Measurements from ENCODE around the gene MYH3.

The MYH3 gene

DNA sequence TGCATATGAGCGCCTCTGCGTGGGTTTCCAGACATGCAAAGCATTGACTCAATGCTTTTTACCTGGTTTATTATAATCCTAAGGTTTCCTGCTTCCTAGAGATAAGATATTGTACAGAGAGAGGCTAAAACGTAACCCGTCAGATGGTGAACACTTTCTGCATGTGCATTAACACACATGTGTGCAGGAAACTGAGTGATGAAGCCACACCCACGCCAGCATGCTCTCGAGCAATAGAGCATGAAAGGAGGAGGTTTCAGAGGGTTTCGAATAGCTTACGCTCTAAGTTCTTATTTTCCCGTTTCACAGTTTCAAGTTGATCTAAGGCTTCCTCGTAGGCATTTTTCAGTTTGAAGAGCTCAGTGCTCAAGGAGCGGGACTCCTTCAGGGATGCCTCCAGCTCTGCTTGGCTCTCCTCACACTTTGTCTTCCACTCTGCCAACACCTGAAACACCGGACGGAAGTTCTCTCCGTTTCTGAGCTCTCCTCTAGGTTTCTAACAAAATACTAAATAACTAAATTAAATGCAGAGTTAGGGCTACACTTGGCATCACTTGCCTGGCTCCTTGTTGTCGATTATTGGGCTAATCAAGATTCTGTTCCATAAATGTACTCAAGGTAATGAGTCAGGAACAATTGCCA, 23.2 kb downstream of the MYH3 start:
- H3K27me3 ChIP-seq (ENCODE audit: low read depth, low read length): no peaks in the 10 kb centered on the region
- no peak overlapping the region for H3K27ac ChIP-seq (ENCODE audit: low read length)
- H3K79me2 ChIP-seq (ENCODE audit: low read length): no peaks in the 10 kb centered on the region
- H3K4me1 ChIP-seq (ENCODE audit: low read length): peaks cover 17% of the 10 kb centered on the region
- H3K36me3 ChIP-seq (replicated peaks; ENCODE audit: low read depth, low read length): no peaks in the 10 kb centered on the region
- peak overlapping the region; percentile 34 for H3K4me3 ChIP-seq (ENCODE audit: low read length)
- peaks cover 6% of the 10 kb centered on the region; the same call in 1 of the 2 replicates for H4K20me1 ChIP-seq (ENCODE audit: insufficient read depth, low read length)
- H3K4me2 ChIP-seq (ENCODE audit: low read length): peak overlapping the region; percentile 68
- H2AFZ ChIP-seq (ENCODE audit: low read depth, low read length): no peak overlapping the region
- TF ChIP-seq EZH2phosphoT487 (IDR thresholded peaks at IDR 0.05; ENCODE audit: low read depth): no peak
- no peaks in the 10 kb centered on the region for H3K9me3 ChIP-seq (ENCODE audit: insufficient read depth, low read length)
- H3K9ac ChIP-seq (ENCODE audit: low read length): no peak overlapping the region

DNA sequence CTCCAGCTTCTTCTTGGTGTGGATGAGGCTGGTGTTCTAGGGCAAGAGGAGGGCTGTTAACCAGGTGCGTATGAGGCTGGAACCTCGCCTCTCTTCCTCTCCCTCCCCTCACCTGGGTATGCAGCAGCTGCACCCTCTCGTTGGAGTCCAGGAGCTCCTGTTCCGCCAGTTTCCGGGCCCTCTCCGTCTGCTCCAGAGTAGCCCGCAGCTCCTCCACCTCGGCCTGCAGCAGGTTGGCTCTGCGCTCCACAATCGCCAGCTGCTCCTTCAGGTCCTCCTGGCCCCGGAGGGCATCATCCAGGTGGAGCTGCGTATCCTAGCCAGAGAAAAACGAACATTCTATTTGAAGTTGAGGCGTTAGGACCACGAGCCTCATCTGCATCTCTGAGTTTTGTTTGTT, 25.4 kb downstream of the MYH3 start:
- peaks cover 6% of the 10 kb centered on the region; the same call in 1 of the 2 replicates for H4K20me1 ChIP-seq (ENCODE audit: insufficient read depth, low read length)
- H3K9ac ChIP-seq (ENCODE audit: low read length): no peak overlapping the region
- no peak overlapping the region for H2AFZ ChIP-seq (ENCODE audit: low read depth, low read length)
- no peaks in the 10 kb centered on the region for H3K27me3 ChIP-seq (ENCODE audit: low read depth, low read length)
- H3K27ac ChIP-seq (ENCODE audit: low read length): no peak overlapping the region
- TF ChIP-seq, protein P1, sequence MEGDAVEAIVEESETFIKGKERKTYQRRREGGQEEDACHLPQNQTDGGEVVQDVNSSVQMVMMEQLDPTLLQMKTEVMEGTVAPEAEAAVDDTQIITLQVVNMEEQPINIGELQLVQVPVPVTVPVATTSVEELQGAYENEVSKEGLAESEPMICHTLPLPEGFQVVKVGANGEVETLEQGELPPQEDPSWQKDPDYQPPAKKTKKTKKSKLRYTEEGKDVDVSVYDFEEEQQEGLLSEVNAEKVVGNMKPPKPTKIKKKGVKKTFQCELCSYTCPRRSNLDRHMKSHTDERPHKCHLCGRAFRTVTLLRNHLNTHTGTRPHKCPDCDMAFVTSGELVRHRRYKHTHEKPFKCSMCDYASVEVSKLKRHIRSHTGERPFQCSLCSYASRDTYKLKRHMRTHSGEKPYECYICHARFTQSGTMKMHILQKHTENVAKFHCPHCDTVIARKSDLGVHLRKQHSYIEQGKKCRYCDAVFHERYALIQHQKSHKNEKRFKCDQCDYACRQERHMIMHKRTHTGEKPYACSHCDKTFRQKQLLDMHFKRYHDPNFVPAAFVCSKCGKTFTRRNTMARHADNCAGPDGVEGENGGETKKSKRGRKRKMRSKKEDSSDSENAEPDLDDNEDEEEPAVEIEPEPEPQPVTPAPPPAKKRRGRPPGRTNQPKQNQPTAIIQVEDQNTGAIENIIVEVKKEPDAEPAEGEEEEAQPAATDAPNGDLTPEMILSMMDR (IDR thresholded peaks at IDR 0.05; ENCODE audit: low read depth, low read length): no peak
- no peak for TF ChIP-seq EZH2phosphoT487 (IDR thresholded peaks at IDR 0.05; ENCODE audit: low read depth)
- no peaks in the 10 kb centered on the region for H3K9me3 ChIP-seq (ENCODE audit: insufficient read depth, low read length)
- H3K4me1 ChIP-seq (ENCODE audit: low read length): peaks cover 17% of the 10 kb centered on the region
- H3K4me2 ChIP-seq (ENCODE audit: low read length): no peak overlapping the region
- no peak overlapping the region for H3K4me3 ChIP-seq (ENCODE audit: low read length)
- H3K36me3 ChIP-seq (replicated peaks; ENCODE audit: low read depth, low read length): no peaks in the 10 kb centered on the region
- H3K79me2 ChIP-seq (ENCODE audit: low read length): no peaks in the 10 kb centered on the region

DNA sequence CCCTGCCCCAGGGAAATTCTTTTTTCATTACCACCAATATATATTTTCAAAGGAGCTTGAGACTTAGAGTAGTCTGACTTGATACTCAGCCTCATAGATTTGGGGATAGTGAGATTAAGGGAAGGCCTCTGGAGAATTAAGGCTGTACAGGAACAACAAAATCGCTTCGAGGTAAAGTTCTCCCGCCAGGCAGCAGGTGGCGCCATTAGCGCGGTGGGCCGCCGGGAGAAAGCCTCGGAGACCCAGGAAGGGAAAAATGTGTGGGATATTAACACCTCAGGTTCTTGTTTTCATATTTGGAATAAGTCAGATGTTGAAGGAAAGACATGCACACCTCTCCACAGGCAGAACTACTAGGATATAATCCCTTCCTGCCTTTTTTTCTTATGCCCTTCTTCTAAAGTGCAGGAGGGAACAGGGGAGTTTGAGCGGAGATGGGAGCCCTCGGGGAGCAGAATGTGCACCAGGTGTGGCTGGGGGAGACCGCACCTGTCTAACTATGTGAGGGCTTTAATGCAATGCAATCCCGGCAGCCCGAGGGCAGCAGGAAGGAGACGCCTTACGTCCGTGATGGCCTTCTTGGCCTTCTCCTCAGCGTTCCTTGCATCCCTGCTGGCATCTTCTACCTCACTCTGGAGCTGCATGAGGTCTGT, 25.9 kb downstream of the MYH3 start:
- Histone ChIP-seq H3K9me3 (ENCODE audit: insufficient read depth, low read length) (no peaks in the 10 kb centered on the region), H3K4me1 (ENCODE audit: low read length) (peaks cover 17% of the 10 kb centered on the region), H2AFZ (ENCODE audit: low read depth, low read length) (no peak overlapping the region), H3K9ac (ENCODE audit: low read length) (no peak overlapping the region), H3K79me2 (ENCODE audit: low read length) (no peaks in the 10 kb centered on the region), H3K36me3 (replicated peaks; ENCODE audit: low read depth, low read length) (no peaks in the 10 kb centered on the region), H4K20me1 (ENCODE audit: insufficient read depth, low read length) (peaks cover 6% of the 10 kb centered on the region; the same call in 1 of the 2 replicates), H3K27ac (ENCODE audit: low read length) (no peak overlapping the region), H3K4me2 (ENCODE audit: low read length) (no peak overlapping the region), H3K27me3 (ENCODE audit: low read depth, low read length) (no peaks in the 10 kb centered on the region), H3K4me3 (ENCODE audit: low read length) (no peak overlapping the region)
- TF ChIP-seq EZH2phosphoT487 (IDR thresholded peaks at IDR 0.05; ENCODE audit: low read depth): no peak
- TF ChIP-seq, protein P1 (IDR thresholded peaks at IDR 0.05; ENCODE audit: low read depth, low read length): peak; percentile 67

DNA sequence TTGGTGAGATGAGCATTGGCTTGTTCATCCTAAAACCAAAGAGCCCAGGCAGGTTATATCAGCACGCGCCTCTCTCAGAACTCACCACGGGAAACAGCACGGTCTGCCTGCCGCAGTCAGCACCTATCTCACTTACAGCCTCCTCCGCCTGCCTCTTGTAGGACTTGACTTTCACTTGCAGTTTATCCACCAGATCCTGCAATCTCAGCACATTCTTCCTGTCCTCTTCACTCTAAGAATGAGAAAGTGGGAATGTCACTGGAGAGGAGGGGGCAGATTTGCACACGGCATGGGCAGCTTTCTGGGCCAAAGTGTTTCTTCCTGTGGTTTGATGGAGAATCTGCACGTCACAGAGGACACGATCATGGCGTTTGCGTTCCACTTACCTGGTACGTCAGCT, 27.4 kb downstream of the MYH3 start:
- Histone ChIP-seq H3K79me2 (ENCODE audit: low read length) (no peaks in the 10 kb centered on the region), H4K20me1 (ENCODE audit: insufficient read depth, low read length) (peaks cover 6% of the 10 kb centered on the region; the same call in 1 of the 2 replicates), H3K4me2 (ENCODE audit: low read length) (no peak overlapping the region), H3K27me3 (ENCODE audit: low read depth, low read length) (no peaks in the 10 kb centered on the region), H3K27ac (ENCODE audit: low read length) (no peak overlapping the region), H2AFZ (ENCODE audit: low read depth, low read length) (no peak overlapping the region), H3K9ac (ENCODE audit: low read length) (no peak overlapping the region), H3K4me3 (ENCODE audit: low read length) (no peak overlapping the region), H3K36me3 (replicated peaks; ENCODE audit: low read depth, low read length) (no peaks in the 10 kb centered on the region), H3K9me3 (ENCODE audit: insufficient read depth, low read length) (no peaks in the 10 kb centered on the region), H3K4me1 (ENCODE audit: low read length) (peaks cover 13% of the 10 kb centered on the region)
- no peak for TF ChIP-seq EZH2phosphoT487 (IDR thresholded peaks at IDR 0.05; ENCODE audit: low read depth)
- TF ChIP-seq, protein P1 (IDR thresholded peaks at IDR 0.05; ENCODE audit: low read depth, low read length): no peak
